Kidney epithelial cell (primary cell): ENCODE data around the gene CCDC93. TPM values are rescaled to one million over a fixed set of nuclear protein-coding genes. Genes with fewer than 3 reads are reported as not detected.

ENCODE experiments used
- DNase-seq: peaks from one replicate; pipeline ENCODE4 v3.0.0-alpha.2; 2010; ENCODE audit warnings: low read depth
- H3K27me3 ChIP-seq: 2 replicates; pipeline ENCODE4 v1.6.0; 2011; ENCODE audit warnings: low read length; ENCODE audit not compliant: control insufficient read depth, insufficient read depth
- H3K36me3 ChIP-seq: 2 replicates; pipeline ENCODE4 v1.5.1; 2011; ENCODE audit warnings: low read length; ENCODE audit not compliant: control insufficient read depth, insufficient read depth
- H3K4me3 ChIP-seq: 2 replicates; pipeline ENCODE4 v1.5.1; 2011; ENCODE audit warnings: low read depth, mild to moderate bottlenecking, control low read depth, low read length
- CTCF ChIP-seq: IDR thresholded peaks from 2 replicates; pipeline ENCODE4 v1.5.1; 2011; ENCODE audit warnings: mild to moderate bottlenecking, moderate library complexity, low read length, control low read depth, inconsistent platforms; ENCODE audit not compliant: insufficient read depth, poor library complexity, severe bottlenecking
- total RNA-seq: library from RNA; depleted of rRNA; stranded (reverse); fragments of >200 nt; gene quantifications from 2 replicates; pipeline ENCODE4 v1.2.3, GENCODE V29; 2015

Gene CCDC93
- total RNA-seq, 1 donor from 2014 or later, result 33.6 TPM

GRCh38 chr2:118052474-118052873 is 38.6 kb upstream of the CCDC93 start:
- Histone ChIP-seq H3K4me3 (no peak overlapping the region), H3K27me3 (no peaks in the 10 kb centered on the region), H3K36me3 (no peaks in the 10 kb centered on the region)
- DNase-seq, result no peak
- TF ChIP-seq CTCF, result no peak

GRCh38 chr2:118051826-118052358 is 38.0 kb upstream of the CCDC93 start:
- TF ChIP-seq CTCF, result no peak
- DNase-seq, result no peak
- no peaks in the 10 kb centered on the region for H3K36me3 ChIP-seq
- H3K4me3 ChIP-seq, result no peak overlapping the region
- no peaks in the 10 kb centered on the region for H3K27me3 ChIP-seq

- no peak for TF ChIP-seq CTCF
- no peak overlapping the region for H3K4me3 ChIP-seq
- H3K27me3 ChIP-seq, result no peaks in the 10 kb centered on the region
- H3K36me3 ChIP-seq, result no peaks in the 10 kb centered on the region
- no peak for DNase-seq
These were observed 37.1 kb upstream of the CCDC93 start for GRCh38 chr2:118050974-118051373.

GRCh38 chr2:118050386-118050785 is 36.5 kb upstream of the CCDC93 start:
- TF ChIP-seq CTCF, result no peak
- DNase-seq, result no peak
- H3K36me3 ChIP-seq, result no peaks in the 10 kb centered on the region
- no peaks in the 10 kb centered on the region for H3K27me3 ChIP-seq
- H3K4me3 ChIP-seq, result no peak overlapping the region

GRCh38 chr2:118049816-118050140 is 35.9 kb upstream of the CCDC93 start:
- Histone ChIP-seq H3K36me3 (no peaks in the 10 kb centered on the region), H3K27me3 (no peaks in the 10 kb centered on the region), H3K4me3 (no peak overlapping the region)
- TF ChIP-seq CTCF, result no peak
- no peak for DNase-seq

GRCh38 chr2:118049140-118049815 is 35.4 kb upstream of the CCDC93 start:
- H3K27me3 ChIP-seq, result no peaks in the 10 kb centered on the region
- no peak overlapping the region for H3K4me3 ChIP-seq
- H3K36me3 ChIP-seq, result no peaks in the 10 kb centered on the region
- no peak for DNase-seq
- TF ChIP-seq CTCF, result no peak
